ENCODE results near the gene IFNA16.
"Not testable (repeated sequence)": the region's sequence is repeated elsewhere in the genome, so short reads cannot be mapped to it uniquely, and the experiment has no call there.

IFNA16 gene

GRCh38 chr9:21182810-21183736 lies 34.0 kb downstream of the IFNA16 start:
- DNase-seq = peak; percentile 14

GRCh38 chr9:21174671-21175070 lies 42.4 kb downstream of the IFNA16 start:
- H3F3A ChIP-seq (ENCODE audit: insufficient read depth, low read length) = no peaks in the 10 kb centered on the region
- H2AFZ ChIP-seq (ENCODE audit: low read length) = no peak overlapping the region
- no peaks in the 10 kb centered on the region for H3K27me3 ChIP-seq (replicated peaks; ENCODE audit: insufficient read depth, low read length)
- no peaks in the 10 kb centered on the region for H3K79me2 ChIP-seq (ENCODE audit: low read length)
- no peak overlapping the region for H3K4me3 ChIP-seq (ENCODE audit: low read length)
- no peak for TF ChIP-seq CTCF (IDR thresholded peaks at IDR 0.05; ENCODE audit: low read length)
- TF ChIP-seq EZH2phosphoT487 (IDR thresholded peaks at IDR 0.05; ENCODE audit: low read length) = no peak
- TF ChIP-seq EZH2 (optimal IDR thresholded peaks at IDR 0.05; ENCODE audit: low read depth, low read length) = no peak
- H3K36me3 ChIP-seq (replicated peaks; ENCODE audit: insufficient read depth, low read length) = no peaks in the 10 kb centered on the region
- H3K4me2 ChIP-seq (ENCODE audit: low read depth, low read length) = no peak overlapping the region
- no peaks in the 10 kb centered on the region for H3K9me3 ChIP-seq (replicated peaks; ENCODE audit: insufficient read depth, low read length)
- no peak for DNase-seq
- H3K9ac ChIP-seq (ENCODE audit: low read length) = no peak overlapping the region
- no peaks in the 10 kb centered on the region for H3K9me2 ChIP-seq (replicated peaks; ENCODE audit: insufficient read depth, low read length)
- no peaks in the 10 kb centered on the region for H3K4me1 ChIP-seq (ENCODE audit: low read length)
- H4K20me1 ChIP-seq (ENCODE audit: insufficient read depth, low read length) = no peaks in the 10 kb centered on the region
- H3K27ac ChIP-seq (ENCODE audit: low read length) = no peak overlapping the region

More at GRCh38 chr9:21182810-21183736, 34.0 kb downstream of the IFNA16 start:
- H3K4me1 ChIP-seq (ENCODE audit: low read length); H3K9me3 ChIP-seq (replicated peaks; ENCODE audit: insufficient read depth, low read length); H3K36me3 ChIP-seq (replicated peaks; ENCODE audit: insufficient read depth, low read length); H3K4me2 ChIP-seq (ENCODE audit: low read depth, low read length); H3K9ac ChIP-seq (ENCODE audit: low read length); H3K4me3 ChIP-seq (ENCODE audit: low read length); H3F3A ChIP-seq (ENCODE audit: insufficient read depth, low read length); H3K79me2 ChIP-seq (ENCODE audit: low read length); H4K20me1 ChIP-seq (ENCODE audit: insufficient read depth, low read length); H3K9me2 ChIP-seq (replicated peaks; ENCODE audit: insufficient read depth, low read length); H2AFZ ChIP-seq (ENCODE audit: low read length); H3K27ac ChIP-seq (ENCODE audit: low read length); H3K27me3 ChIP-seq (replicated peaks; ENCODE audit: insufficient read depth, low read length): not testable (repeated sequence)
- TF ChIP-seq CTCF (IDR thresholded peaks at IDR 0.05; ENCODE audit: low read length) = peak; percentile 35

- Histone ChIP-seq H4K20me1 (ENCODE audit: insufficient read depth, low read length) (no peaks in the 10 kb centered on the region), H3K4me1 (ENCODE audit: low read length) (no peaks in the 10 kb centered on the region), H3K9ac (ENCODE audit: low read length) (no peak overlapping the region), H3K9me2 (replicated peaks; ENCODE audit: insufficient read depth, low read length) (no peaks in the 10 kb centered on the region), H3K4me2 (ENCODE audit: low read depth, low read length) (no peak overlapping the region), H2AFZ (ENCODE audit: low read length) (no peak overlapping the region), H3F3A (ENCODE audit: insufficient read depth, low read length) (no peaks in the 10 kb centered on the region), H3K36me3 (replicated peaks; ENCODE audit: insufficient read depth, low read length) (no peaks in the 10 kb centered on the region), H3K4me3 (ENCODE audit: low read length) (no peak overlapping the region), H3K27me3 (replicated peaks; ENCODE audit: insufficient read depth, low read length) (no peaks in the 10 kb centered on the region), H3K27ac (ENCODE audit: low read length) (no peak overlapping the region), H3K79me2 (ENCODE audit: low read length) (no peaks in the 10 kb centered on the region), H3K9me3 (replicated peaks; ENCODE audit: insufficient read depth, low read length) (no peaks in the 10 kb centered on the region)
- TF ChIP-seq EZH2 (optimal IDR thresholded peaks at IDR 0.05; ENCODE audit: low read depth, low read length) (no peak), EZH2phosphoT487 (IDR thresholded peaks at IDR 0.05; ENCODE audit: low read length) (no peak)
- DNase-seq = no peak
Measured at GRCh38 chr9:21172156-21172555, 45.0 kb downstream of the IFNA16 start.

GRCh38 chr9:21171351-21171750 lies 45.8 kb downstream of the IFNA16 start:
- Histone ChIP-seq H3K27ac (ENCODE audit: low read length) (no peak overlapping the region), H3K4me1 (ENCODE audit: low read length) (no peaks in the 10 kb centered on the region), H3K36me3 (replicated peaks; ENCODE audit: insufficient read depth, low read length) (no peaks in the 10 kb centered on the region), H2AFZ (ENCODE audit: low read length) (no peak overlapping the region), H3K9me2 (replicated peaks; ENCODE audit: insufficient read depth, low read length) (no peaks in the 10 kb centered on the region), H3K9ac (ENCODE audit: low read length) (no peak overlapping the region), H3K4me3 (ENCODE audit: low read length) (no peak overlapping the region), H3K27me3 (replicated peaks; ENCODE audit: insufficient read depth, low read length) (no peaks in the 10 kb centered on the region), H3K79me2 (ENCODE audit: low read length) (no peaks in the 10 kb centered on the region), H3F3A (ENCODE audit: insufficient read depth, low read length) (no peaks in the 10 kb centered on the region), H3K4me2 (ENCODE audit: low read depth, low read length) (no peak overlapping the region), H4K20me1 (ENCODE audit: insufficient read depth, low read length) (no peaks in the 10 kb centered on the region), H3K9me3 (replicated peaks; ENCODE audit: insufficient read depth, low read length) (no peaks in the 10 kb centered on the region)
- no peak for TF ChIP-seq CTCF (IDR thresholded peaks at IDR 0.05; ENCODE audit: low read length)
- TF ChIP-seq EZH2phosphoT487 (IDR thresholded peaks at IDR 0.05; ENCODE audit: low read length) = no peak
- TF ChIP-seq EZH2 (optimal IDR thresholded peaks at IDR 0.05; ENCODE audit: low read depth, low read length) = no peak
- DNase-seq = no peak

- H4K20me1 ChIP-seq (ENCODE audit: insufficient read depth, low read length); H3K4me3 ChIP-seq (ENCODE audit: low read length); H3K27ac ChIP-seq (ENCODE audit: low read length); H3K79me2 ChIP-seq (ENCODE audit: low read length); H3F3A ChIP-seq (ENCODE audit: insufficient read depth, low read length); H3K36me3 ChIP-seq (replicated peaks; ENCODE audit: insufficient read depth, low read length); H3K9me2 ChIP-seq (replicated peaks; ENCODE audit: insufficient read depth, low read length); H3K27me3 ChIP-seq (replicated peaks; ENCODE audit: insufficient read depth, low read length); H3K9me3 ChIP-seq (replicated peaks; ENCODE audit: insufficient read depth, low read length); H3K9ac ChIP-seq (ENCODE audit: low read length); DNase-seq; H3K4me1 ChIP-seq (ENCODE audit: low read length); H2AFZ ChIP-seq (ENCODE audit: low read length); H3K4me2 ChIP-seq (ENCODE audit: low read depth, low read length): not testable (repeated sequence)
Measured at GRCh38 chr9:21166560-21166959, 50.6 kb downstream of the IFNA16 start, which contains the start of gene IFNA21. Gene IFNA21, minus strand, starts transcription at chr9:21166660. Its CDS starts 48 bp downstream, at chr9:21166612.
